ENCODE measurements around the gene PDE4A. TPM values are rescaled to one million over a fixed set of nuclear protein-coding genes. Genes with fewer than 3 reads are reported as not detected.
A peak's percentile ranks its signal among the peaks of the same experiment; 100 is the strongest.

PDE4A gene
- total RNA-seq, 1 donor from 2014 or later = 1.8 TPM

DNA sequence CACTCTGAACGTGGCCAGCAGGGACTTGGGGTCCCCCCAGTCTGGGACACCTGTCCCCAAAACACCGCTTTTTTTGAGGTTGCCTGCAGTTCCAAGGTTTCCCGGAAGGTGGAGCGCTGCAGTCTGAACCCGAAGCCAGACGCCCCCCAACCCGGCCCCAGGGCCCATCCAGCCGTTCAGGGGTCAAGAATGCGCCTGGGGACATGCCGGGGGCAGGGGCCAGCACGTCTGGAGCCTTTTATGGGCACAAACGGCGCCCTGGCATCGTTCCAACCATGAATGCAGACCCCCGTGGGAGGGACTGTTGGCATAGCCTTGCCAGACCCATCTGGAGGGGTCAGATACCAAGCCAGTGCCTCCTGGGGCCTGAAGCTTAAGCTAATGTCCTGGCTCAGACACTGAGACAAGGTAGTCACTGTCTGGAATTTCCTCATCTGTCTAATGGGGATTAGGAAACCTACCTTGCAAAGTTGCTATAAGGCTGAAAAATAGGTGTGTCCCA is 90.0 kb downstream of the PDE4A start:
- no peak for DNase-seq (ENCODE audit: low read depth in 2 of 2)

GRCh38 chr19:10513223-10513622 is 92.9 kb downstream of the PDE4A start:
- DNase-seq (ENCODE audit: low read depth in 2 of 2) = no peak

- peak in 1 of 2 donors; percentile 45 for DNase-seq (ENCODE audit: low read depth in 2 of 2)
Measured at GRCh38 chr19:10514211-10515145, 94.1 kb downstream of the PDE4A start.

DNA sequence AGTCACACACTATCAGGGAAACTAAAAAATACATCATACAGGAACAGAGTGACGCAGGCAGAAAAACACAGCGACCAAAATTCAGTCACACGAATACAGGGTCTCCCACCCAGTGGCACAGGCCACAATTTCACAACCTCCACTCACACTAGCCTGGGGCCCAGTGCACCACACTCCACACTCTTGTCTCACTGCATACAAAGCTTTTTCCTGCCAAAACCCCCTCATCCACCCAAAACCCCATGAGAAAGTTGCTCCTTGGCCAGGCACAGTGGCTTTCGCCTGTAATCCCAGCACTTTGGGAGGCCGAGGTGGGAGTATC is 95.7 kb downstream of the PDE4A start:
- DNase-seq (ENCODE audit: low read depth in 2 of 2) = no peak

- DNase-seq (ENCODE audit: low read depth in 2 of 2) = no peak
Measured at GRCh38 chr19:10516671-10517286, 96.4 kb downstream of the PDE4A start.

GRCh38 chr19:10517361-10517759 is 97.0 kb downstream of the PDE4A start, which contains the start of gene S1PR5:
TSS of gene S1PR5 (minus strand) at chr19:10517447. CDS start at chr19:10515011, 2,436 bp downstream.
- peak in 1 of 2 donors; percentile 26 for DNase-seq (ENCODE audit: low read depth in 2 of 2)

DNA sequence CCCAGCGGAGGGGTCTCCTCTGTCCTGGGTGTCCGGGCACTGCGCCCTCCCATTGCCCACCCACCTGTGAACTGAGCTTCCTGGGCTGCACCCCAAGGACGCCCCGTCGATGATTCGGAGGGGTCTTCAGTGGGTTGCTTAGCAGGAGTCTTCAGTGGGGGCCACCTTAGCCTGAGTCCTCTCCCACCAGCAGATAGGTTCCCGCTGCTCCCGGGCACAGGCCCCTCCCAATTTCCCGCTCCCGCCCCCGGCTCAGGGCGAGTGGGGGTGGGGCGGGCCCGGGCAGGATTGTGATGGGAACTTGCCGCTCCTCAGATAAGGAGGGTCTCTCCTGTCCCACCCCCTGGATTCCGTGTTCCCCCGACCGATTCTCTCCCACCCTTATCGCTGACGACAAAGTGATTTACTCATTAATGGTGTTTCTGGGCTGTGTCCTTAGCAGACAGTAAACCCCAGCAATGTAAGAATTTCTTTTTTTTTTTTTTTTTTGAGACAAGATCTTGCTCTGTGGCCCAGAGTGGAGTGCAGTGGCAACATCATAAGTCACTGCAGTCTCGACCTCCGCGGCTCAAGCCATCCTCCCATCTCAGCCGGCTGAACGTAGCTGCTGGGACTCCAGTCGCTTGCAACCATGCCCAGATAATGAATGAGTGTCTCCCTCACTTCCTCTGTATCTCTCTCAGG is 97.6 kb downstream of the PDE4A start:
- no peak for DNase-seq (ENCODE audit: low read depth in 2 of 2)

- no peak for DNase-seq (ENCODE audit: low read depth in 2 of 2)
Measured at GRCh38 chr19:10518444-10519361, 98.4 kb downstream of the PDE4A start.

Other genes with a start within 250 kb of the PDE4A start
- 14.9 and 15.3 TPM in 2 replicates for gene DNMT1, start 225.6 kb upstream of the PDE4A start, total RNA-seq
- gene S1PR2, start 189.2 kb upstream of the PDE4A start, total RNA-seq = 0.20 and 0.44 TPM in 2 replicates
- 12.9 and 13.5 TPM in 2 replicates for gene MRPL4, start 168.3 kb upstream of the PDE4A start, total RNA-seq
- 8.3 and 8.5 TPM in 2 replicates for gene ICAM1, start 149.4 kb upstream of the PDE4A start, total RNA-seq
- 0.22 TPM in 1 of 2 replicates, not detected in the other for gene ICAM4, start 133.6 kb upstream of the PDE4A start, total RNA-seq
- gene ICAM5, start 130.6 kb upstream of the PDE4A start, total RNA-seq = under 0.01 TPM in 1 of 2 replicates, not detected in the other
- 0.22 and 0.40 TPM in 2 replicates for gene ZGLP1, start 110.7 kb upstream of the PDE4A start, total RNA-seq
- gene FDX2, start 104.5 kb upstream of the PDE4A start, total RNA-seq = 6.8 and 13.9 TPM in 2 replicates
- gene RAVER1, start 87.0 kb upstream of the PDE4A start, total RNA-seq = 5.4 and 6.2 TPM in 2 replicates
- 7.8 and 8.7 TPM in 2 replicates for gene ICAM3, start 80.9 kb upstream of the PDE4A start, total RNA-seq
- gene TYK2, start 40.0 kb upstream of the PDE4A start, total RNA-seq = 41.2 and 74.0 TPM in 2 replicates
- 198 and 235 TPM in 2 replicates for gene CDC37, start 17.0 kb upstream of the PDE4A start, total RNA-seq
- 61.9 and 87.7 TPM in 2 replicates for gene KEAP1, start 82.8 kb downstream of the PDE4A start, total RNA-seq
- gene S1PR5, start 96.9 kb downstream of the PDE4A start, total RNA-seq = under 0.01 TPM in 2 replicates
- 5.0 and 7.0 TPM in 2 replicates for gene ATG4D, start 123.4 kb downstream of the PDE4A start, total RNA-seq
- 4.1 and 6.0 TPM in 2 replicates for gene KRI1, start 145.5 kb downstream of the PDE4A start, total RNA-seq
- gene CDKN2D, start 148.4 kb downstream of the PDE4A start, total RNA-seq = 4.1 and 6.5 TPM in 2 replicates
- gene AP1M2, start 166.8 kb downstream of the PDE4A start, total RNA-seq = not detected in 2 replicates
- gene SLC44A2, start 205.0 kb downstream of the PDE4A start, total RNA-seq = 37.9 and 71.8 TPM in 2 replicates
- gene ILF3, start 233.8 kb downstream of the PDE4A start, total RNA-seq = 57.7 and 71.3 TPM in 2 replicates